Retinal pigment epithelial cell (primary cell): ENCODE data around the gene CGNL1.

Experiments
- DNase-seq: peaks from one replicate; pipeline ENCODE4 v3.0.0-alpha.2; 2010; ENCODE audit warnings: low read depth
- H3K4me3 ChIP-seq: 2 replicates; pipeline ENCODE4 v1.5.1; 2011; ENCODE audit warnings: mild to moderate bottlenecking, low read length, control low read depth, moderate library complexity
- TF ChIP-seq, protein P1 (sequence below): conservative IDR thresholded peaks from 2 replicates; pipeline ENCODE4 v1.5.1; 2011; ENCODE audit warnings: low read depth, low read length, control low read depth, inconsistent platforms

The CGNL1 gene

DNA sequence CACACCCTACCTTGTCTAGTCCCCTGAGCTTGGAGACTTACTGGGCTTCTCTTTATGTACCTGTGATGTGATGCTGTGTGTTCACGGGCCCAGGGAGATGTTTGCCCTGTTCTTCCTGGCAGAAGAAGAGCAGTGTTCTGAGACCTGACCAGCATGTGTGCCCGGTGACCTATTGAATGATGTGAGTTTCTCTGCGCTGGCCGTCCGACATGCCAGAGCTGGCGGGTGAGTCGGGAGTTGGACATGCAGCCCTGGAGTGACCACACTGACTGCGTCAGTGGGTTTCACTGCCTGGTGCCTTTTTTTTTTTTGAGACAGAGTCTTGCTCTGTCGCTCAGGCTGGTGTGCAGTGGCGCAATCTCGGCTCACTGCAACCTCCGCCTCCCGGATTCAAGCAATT is 42.3 kb downstream of the CGNL1 start:
- TF ChIP-seq, protein P1, sequence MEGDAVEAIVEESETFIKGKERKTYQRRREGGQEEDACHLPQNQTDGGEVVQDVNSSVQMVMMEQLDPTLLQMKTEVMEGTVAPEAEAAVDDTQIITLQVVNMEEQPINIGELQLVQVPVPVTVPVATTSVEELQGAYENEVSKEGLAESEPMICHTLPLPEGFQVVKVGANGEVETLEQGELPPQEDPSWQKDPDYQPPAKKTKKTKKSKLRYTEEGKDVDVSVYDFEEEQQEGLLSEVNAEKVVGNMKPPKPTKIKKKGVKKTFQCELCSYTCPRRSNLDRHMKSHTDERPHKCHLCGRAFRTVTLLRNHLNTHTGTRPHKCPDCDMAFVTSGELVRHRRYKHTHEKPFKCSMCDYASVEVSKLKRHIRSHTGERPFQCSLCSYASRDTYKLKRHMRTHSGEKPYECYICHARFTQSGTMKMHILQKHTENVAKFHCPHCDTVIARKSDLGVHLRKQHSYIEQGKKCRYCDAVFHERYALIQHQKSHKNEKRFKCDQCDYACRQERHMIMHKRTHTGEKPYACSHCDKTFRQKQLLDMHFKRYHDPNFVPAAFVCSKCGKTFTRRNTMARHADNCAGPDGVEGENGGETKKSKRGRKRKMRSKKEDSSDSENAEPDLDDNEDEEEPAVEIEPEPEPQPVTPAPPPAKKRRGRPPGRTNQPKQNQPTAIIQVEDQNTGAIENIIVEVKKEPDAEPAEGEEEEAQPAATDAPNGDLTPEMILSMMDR: no peak
- no peak for DNase-seq
- H3K4me3 ChIP-seq: no peak overlapping the region

GRCh38 chr15:57419335-57419734 is 43.0 kb downstream of the CGNL1 start:
- no peak for DNase-seq
- TF ChIP-seq, protein P1: no peak
- no peak overlapping the region for H3K4me3 ChIP-seq

DNA sequence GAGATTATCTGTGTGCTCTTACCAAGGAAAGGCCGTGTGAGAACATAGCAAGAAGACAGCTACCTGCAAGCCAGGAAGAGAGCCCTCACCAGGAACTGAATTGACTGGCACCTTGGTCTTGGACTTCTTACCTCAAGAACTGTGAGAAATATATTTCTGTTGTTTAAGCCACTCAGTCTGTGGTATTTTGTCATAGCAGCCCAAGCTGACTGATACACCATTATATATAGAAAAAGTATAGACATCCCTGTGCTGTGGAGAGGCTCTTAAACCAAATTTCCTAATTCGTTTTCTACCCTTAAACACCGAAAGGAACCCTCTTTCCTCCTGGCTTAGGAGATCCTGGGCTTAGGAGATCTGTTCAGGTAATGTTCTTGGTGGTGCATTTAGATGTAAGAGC is 44.8 kb downstream of the CGNL1 start:
- DNase-seq: no peak

GRCh38 chr15:57421551-57421950 is 45.2 kb downstream of the CGNL1 start:
- H3K4me3 ChIP-seq: no peak overlapping the region
- no peak for DNase-seq
- TF ChIP-seq, protein P1: no peak

More for the DNA sequence above, 44.8 kb downstream of the CGNL1 start:
- TF ChIP-seq, protein P1: no peak
- no peak overlapping the region for H3K4me3 ChIP-seq

DNA sequence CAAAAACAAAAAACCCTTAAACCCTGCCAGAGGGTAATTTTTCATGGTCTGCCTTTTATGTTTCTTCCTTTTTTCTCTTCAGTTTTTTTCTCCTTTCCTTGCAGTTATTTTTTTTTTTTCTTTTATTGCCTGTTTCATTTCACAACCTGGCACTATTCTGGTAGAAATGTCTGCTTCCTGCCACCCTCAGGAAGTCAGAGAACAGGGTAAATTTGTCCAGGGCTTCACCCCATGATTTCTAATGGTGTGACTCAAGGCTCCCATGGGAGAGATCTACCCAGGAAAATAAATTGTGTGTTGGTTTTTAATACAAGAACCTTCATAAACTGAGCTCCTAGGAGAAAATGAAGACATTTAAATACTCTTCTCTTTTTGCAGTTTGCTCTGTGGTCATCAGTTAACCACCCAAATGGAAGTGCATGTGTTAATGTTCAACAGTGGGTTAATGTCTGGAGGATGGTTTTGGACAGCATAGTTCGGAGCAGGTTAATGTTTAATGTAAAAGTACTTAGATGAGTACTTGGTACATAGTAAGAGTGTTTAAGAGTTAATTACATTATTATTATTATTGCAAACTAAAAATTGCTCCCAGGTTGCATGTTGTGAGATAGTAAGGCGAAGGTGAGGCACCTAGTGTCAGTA is 45.9 kb downstream of the CGNL1 start:
- no peak overlapping the region for H3K4me3 ChIP-seq
- TF ChIP-seq, protein P1: no peak
- no peak for DNase-seq

DNA sequence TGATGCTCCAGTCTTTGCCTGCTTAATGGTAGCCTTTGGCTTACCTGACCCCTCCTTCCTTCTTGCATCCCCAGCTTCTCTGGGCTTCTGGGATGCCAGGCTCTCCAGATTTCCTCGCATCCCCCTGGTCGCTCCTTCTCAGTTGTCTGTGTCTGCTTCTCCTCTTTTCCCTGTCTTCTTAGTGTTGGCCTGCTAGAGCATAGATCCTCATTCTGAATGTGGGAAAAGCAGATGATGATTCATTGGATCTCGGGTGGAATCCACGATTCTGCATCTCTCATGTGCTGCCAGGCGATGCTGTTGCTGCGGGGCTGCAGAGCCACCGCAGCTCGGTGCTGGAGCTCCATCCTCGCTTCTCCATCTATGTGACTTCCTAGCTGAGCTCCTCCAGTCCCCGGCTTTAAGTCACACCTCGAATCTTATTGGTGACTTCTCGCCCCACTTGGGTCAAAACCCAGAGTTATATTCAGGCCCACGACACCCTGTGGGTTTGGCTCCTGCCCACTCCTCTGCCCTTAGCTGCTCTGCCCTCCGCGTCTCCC is 47.4 kb downstream of the CGNL1 start:
- no peak for DNase-seq
- H3K4me3 ChIP-seq: no peak overlapping the region
- TF ChIP-seq, protein P1: no peak
